GM20000 (cell line): Measurements from ENCODE around the gene ERICH2.

Source experiments
- DNase-seq: peaks from one replicate; pipeline ENCODE4 v3.0.0; 2012; ENCODE audit warnings: low spot score
- CTCF ChIP-seq: IDR thresholded peaks from 2 replicates; pipeline ENCODE4 v1.5.1; 2012; ENCODE audit warnings: mild to moderate bottlenecking, control low read depth; ENCODE audit errors: extremely low read depth, missing control alignments

Gene ERICH2

GRCh38 chr2:170822290-170823087 is 52.3 kb downstream of the ERICH2 start:
- peak; percentile 6 for TF ChIP-seq CTCF
- peak; percentile 58 for DNase-seq

- DNase-seq, result no peak
- TF ChIP-seq CTCF, result no peak
These were observed 53.1 kb downstream of the ERICH2 start for GRCh38 chr2:170823088-170823897.

- DNase-seq, result no peak
- no peak for TF ChIP-seq CTCF
These were observed 53.7 kb downstream of the ERICH2 start for GRCh38 chr2:170823898-170824215.

- no peak for DNase-seq
- no peak for TF ChIP-seq CTCF
These were observed 54.4 kb downstream of the ERICH2 start for GRCh38 chr2:170824526-170825015.

DNA sequence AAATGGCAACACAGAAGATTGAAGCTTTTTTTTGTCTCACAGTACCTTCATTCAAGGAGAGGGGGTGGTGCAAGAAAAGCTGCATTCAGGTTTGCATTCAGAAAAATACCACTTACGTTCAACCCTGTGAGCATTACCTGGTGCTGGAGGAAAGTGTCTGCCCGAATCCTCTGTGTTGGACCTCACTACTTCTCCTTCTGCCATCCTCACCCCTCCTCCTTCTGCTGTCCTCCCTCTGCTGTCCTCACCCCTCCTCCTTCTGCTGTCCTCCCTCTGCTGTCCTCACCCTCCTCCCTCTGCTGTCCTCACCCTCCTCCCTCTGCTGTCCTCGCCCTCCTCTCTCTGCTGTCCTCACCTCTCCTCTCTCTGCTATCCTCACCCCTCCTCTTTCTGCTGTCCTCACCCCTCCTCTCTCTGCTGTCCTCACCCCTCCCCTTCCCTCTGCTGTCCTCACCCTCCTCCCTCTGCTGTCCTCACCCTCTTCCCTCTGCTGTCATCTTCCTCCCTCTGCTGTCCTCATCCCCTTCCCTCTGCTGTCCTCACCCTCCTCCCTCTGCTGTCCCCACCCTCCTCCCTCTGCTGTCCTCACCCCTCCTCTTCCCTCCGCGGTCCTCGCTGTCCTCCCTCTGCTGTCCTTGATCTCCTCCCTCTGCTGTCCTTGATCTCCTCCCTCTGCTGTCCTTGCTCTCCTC is 57.8 kb downstream of the ERICH2 start:
- DNase-seq, result no peak
- TF ChIP-seq CTCF, result no peak

- TF ChIP-seq CTCF, result no peak
- DNase-seq, result no peak
These were observed 58.3 kb downstream of the ERICH2 start for GRCh38 chr2:170828533-170828916.

DNA sequence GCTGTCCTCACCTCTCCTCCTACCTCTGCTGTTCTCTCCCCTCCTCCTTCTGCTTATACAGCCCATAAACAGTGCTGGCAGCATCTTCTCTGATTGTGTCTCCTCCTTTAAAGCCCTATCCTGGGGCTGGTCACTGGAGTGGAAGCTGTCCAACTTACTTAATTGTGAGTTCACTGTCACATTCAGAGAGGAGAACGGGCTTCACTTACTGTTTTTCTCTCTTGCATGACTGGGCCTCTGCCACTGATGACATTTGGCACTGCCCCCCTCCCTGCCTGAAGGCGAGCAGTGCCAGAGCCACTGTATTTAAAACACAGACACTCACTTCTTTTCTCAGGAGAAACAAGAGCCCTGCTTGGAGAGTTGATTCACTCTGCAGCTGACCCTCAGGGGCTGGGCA is 58.9 kb downstream of the ERICH2 start:
- TF ChIP-seq CTCF, result no peak
- no peak for DNase-seq
